ENCODE results near the gene ISG20.

ISG20 gene

DNA sequence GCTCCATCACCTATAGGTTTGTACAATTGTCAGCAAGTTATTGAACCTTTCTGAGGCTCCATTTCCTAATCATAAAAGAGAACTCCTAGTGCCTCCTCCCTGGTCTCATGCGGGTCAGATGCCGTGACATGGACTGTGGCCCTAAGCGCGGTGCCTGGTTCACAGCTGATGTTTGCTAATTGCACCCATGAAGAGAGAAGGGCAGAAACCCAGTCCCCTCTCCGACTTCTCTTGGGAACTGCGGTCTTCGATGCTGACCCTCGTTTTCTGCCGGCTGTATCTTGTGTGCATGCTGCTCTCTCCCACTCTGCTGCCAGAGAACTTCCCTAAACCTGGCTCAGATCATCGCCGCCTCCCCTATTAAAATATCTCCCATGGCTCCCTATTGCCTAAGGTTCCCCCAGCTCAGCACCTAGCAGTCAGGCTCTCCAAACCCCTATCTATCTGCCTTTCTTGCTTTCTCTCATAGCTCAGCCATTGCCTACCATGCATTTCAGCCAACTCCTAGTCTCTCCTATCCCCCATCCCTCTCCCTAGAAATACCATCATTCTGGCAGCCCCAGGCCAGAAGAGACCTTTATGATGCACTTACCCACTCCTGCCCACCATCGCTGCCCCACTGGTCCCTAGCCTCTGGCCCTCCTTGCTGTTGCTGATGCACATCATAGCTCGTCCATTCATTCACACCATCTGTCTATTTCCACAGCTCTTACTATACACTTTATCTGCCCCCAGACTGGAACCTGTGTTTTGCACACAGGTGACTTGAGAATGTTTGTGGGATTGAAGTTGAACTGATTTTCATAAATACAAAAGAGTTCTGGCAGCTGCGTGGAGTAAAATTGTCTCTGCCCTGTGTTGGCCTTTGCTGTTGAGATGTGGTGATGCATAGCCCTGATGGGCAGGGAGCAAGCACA, 6.6 kb downstream of the ISG20 start:
- H2AFZ ChIP-seq (ENCODE audit: low read depth, low read length): no peak overlapping the region
- 96% methylated on average over 13 of the region's 14 CpGs for WGBS

DNA sequence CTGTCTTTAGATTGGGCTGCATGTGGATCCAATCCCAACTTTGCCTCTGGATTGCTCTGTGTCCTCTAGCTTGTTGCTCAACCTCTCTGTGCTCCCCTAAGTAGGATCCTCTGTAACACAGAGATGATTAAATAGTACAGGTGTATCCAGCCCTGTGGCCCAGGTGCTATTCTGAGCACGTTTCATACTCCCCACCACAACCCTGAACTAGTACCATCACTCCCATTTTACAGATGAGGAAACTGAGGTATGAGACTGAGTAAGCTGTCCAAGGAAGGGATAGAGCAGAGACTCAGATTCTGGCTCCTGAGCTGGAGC, 7.2 kb downstream of the ISG20 start:
- no peak overlapping the region for H2AK5ac ChIP-seq (ENCODE audit: low read length, severe bottlenecking)
- H3K79me1 ChIP-seq (replicated peaks; ENCODE audit: low read length, poor library complexity, severe bottlenecking): no peaks in the 10 kb centered on the region
- H3K27ac ChIP-seq (ENCODE audit: low read length, poor library complexity, severe bottlenecking): no peak overlapping the region
- H3K23ac ChIP-seq (ENCODE audit: low read length in 2 of 2): no peak overlapping the region
- H3K4me1 ChIP-seq (ENCODE audit: control insufficient read depth, insufficient read depth, low read depth, low read length): peaks cover 9% of the 10 kb centered on the region
- H3K27me3 ChIP-seq (ENCODE audit: control insufficient read depth in 1 of 2, insufficient read depth in 1 of 2, low read length in 2 of 2): no peaks in the 10 kb centered on the region
- no peak overlapping the region for H3K18ac ChIP-seq (ENCODE audit: low read depth in 1 of 2, low read length in 2 of 2)
- H4K8ac ChIP-seq (ENCODE audit: low read length): no peak overlapping the region
- H3K4me3 ChIP-seq (ENCODE audit: insufficient read depth in 1 of 2, low read depth in 1 of 2, low read length in 2 of 2): no peak overlapping the region
- no peak overlapping the region for H3K4me2 ChIP-seq (ENCODE audit: low read length, poor library complexity, severe bottlenecking)
- H3K4ac ChIP-seq (ENCODE audit: low read depth in 1 of 2, low read length in 2 of 2): no peak overlapping the region
- H2BK15ac ChIP-seq (ENCODE audit: low read depth, poor library complexity, severe bottlenecking): peak overlapping the region; percentile 26
- H2BK5ac ChIP-seq (ENCODE audit: low read depth, low read length, poor library complexity, severe bottlenecking): no peak overlapping the region
- no peaks in the 10 kb centered on the region for H3K9me3 ChIP-seq (ENCODE audit: control insufficient read depth, low read length)
- no CpG with 5 or more reads among the region's 1 CpG for WGBS
- no peak overlapping the region for H2BK120ac ChIP-seq (ENCODE audit: low read depth, low read length)
- no peaks in the 10 kb centered on the region for H3K36me3 ChIP-seq (ENCODE audit: control insufficient read depth in 1 of 2, insufficient read depth in 2 of 2, low read depth in 1 of 2, low read length in 2 of 2)
- no peak for DNase-seq
- no peak overlapping the region for H2AFZ ChIP-seq (ENCODE audit: low read depth, low read length)
- no peak overlapping the region for H2BK12ac ChIP-seq (ENCODE audit: low read length in 2 of 2)
- no peak overlapping the region for H4K91ac ChIP-seq (ENCODE audit: low read length)
- H3K14ac ChIP-seq (ENCODE audit: low read length in 2 of 2): no peak overlapping the region
- no peak overlapping the region for H3K9ac ChIP-seq (ENCODE audit: low read length)

More for the DNA sequence above, 6.6 kb downstream of the ISG20 start:
- no peaks in the 10 kb centered on the region for H3K27me3 ChIP-seq (ENCODE audit: control insufficient read depth in 1 of 2, insufficient read depth in 1 of 2, low read length in 2 of 2)
- DNase-seq: no peak
- H3K18ac ChIP-seq (ENCODE audit: low read depth in 1 of 2, low read length in 2 of 2): no peak overlapping the region
- H4K8ac ChIP-seq (ENCODE audit: low read length): no peak overlapping the region
- no peak overlapping the region for H3K4me2 ChIP-seq (ENCODE audit: low read length, poor library complexity, severe bottlenecking)
- no peak overlapping the region for H2BK15ac ChIP-seq (ENCODE audit: low read depth, poor library complexity, severe bottlenecking)
- no peak overlapping the region for H2AK5ac ChIP-seq (ENCODE audit: low read length, severe bottlenecking)
- H3K9ac ChIP-seq (ENCODE audit: low read length): no peak overlapping the region
- no peak overlapping the region for H2BK120ac ChIP-seq (ENCODE audit: low read depth, low read length)
- no peak overlapping the region for H3K23ac ChIP-seq (ENCODE audit: low read length in 2 of 2)
- H3K27ac ChIP-seq (ENCODE audit: low read length, poor library complexity, severe bottlenecking): no peak overlapping the region
- H3K9me3 ChIP-seq (ENCODE audit: control insufficient read depth, low read length): no peaks in the 10 kb centered on the region
- no peak overlapping the region for H4K91ac ChIP-seq (ENCODE audit: low read length)
- H3K36me3 ChIP-seq (ENCODE audit: control insufficient read depth in 1 of 2, insufficient read depth in 2 of 2, low read depth in 1 of 2, low read length in 2 of 2): no peaks in the 10 kb centered on the region
- no peaks in the 10 kb centered on the region for H3K79me1 ChIP-seq (replicated peaks; ENCODE audit: low read length, poor library complexity, severe bottlenecking)
- no peak overlapping the region for H3K4me3 ChIP-seq (ENCODE audit: insufficient read depth in 1 of 2, low read depth in 1 of 2, low read length in 2 of 2)
- no peak overlapping the region for H2BK12ac ChIP-seq (ENCODE audit: low read length in 2 of 2)
- H3K4me1 ChIP-seq (ENCODE audit: control insufficient read depth, insufficient read depth, low read depth, low read length): peaks cover 9% of the 10 kb centered on the region
- H3K4ac ChIP-seq (ENCODE audit: low read depth in 1 of 2, low read length in 2 of 2): no peak overlapping the region
- H2BK5ac ChIP-seq (ENCODE audit: low read depth, low read length, poor library complexity, severe bottlenecking): no peak overlapping the region
- H3K14ac ChIP-seq (ENCODE audit: low read length in 2 of 2): no peak overlapping the region

- no peak overlapping the region for H3K4me2 ChIP-seq (ENCODE audit: low read length, poor library complexity, severe bottlenecking)
- H2AK5ac ChIP-seq (ENCODE audit: low read length, severe bottlenecking): no peak overlapping the region
- H4K8ac ChIP-seq (ENCODE audit: low read length): no peak overlapping the region
- H3K27me3 ChIP-seq (ENCODE audit: control insufficient read depth in 1 of 2, insufficient read depth in 1 of 2, low read length in 2 of 2): no peaks in the 10 kb centered on the region
- H3K18ac ChIP-seq (ENCODE audit: low read depth in 1 of 2, low read length in 2 of 2): no peak overlapping the region
- H2BK15ac ChIP-seq (ENCODE audit: low read depth, poor library complexity, severe bottlenecking): no peak overlapping the region
- H2BK120ac ChIP-seq (ENCODE audit: low read depth, low read length): no peak overlapping the region
- no peak overlapping the region for H3K4me3 ChIP-seq (ENCODE audit: insufficient read depth in 1 of 2, low read depth in 1 of 2, low read length in 2 of 2)
- no peak overlapping the region for H2BK12ac ChIP-seq (ENCODE audit: low read length in 2 of 2)
- DNase-seq: no peak
- H3K27ac ChIP-seq (ENCODE audit: low read length, poor library complexity, severe bottlenecking): no peak overlapping the region
- H3K9me3 ChIP-seq (ENCODE audit: control insufficient read depth, low read length): no peaks in the 10 kb centered on the region
- H3K9ac ChIP-seq (ENCODE audit: low read length): no peak overlapping the region
- H3K4me1 ChIP-seq (ENCODE audit: control insufficient read depth, insufficient read depth, low read depth, low read length): peaks cover 9% of the 10 kb centered on the region
- no peak overlapping the region for H2BK5ac ChIP-seq (ENCODE audit: low read depth, low read length, poor library complexity, severe bottlenecking)
- no peak overlapping the region for H4K91ac ChIP-seq (ENCODE audit: low read length)
- no peaks in the 10 kb centered on the region for H3K36me3 ChIP-seq (ENCODE audit: control insufficient read depth in 1 of 2, insufficient read depth in 2 of 2, low read depth in 1 of 2, low read length in 2 of 2)
- WGBS: 85% methylated on average over 4 of the region's 5 CpGs
- H2AFZ ChIP-seq (ENCODE audit: low read depth, low read length): no peak overlapping the region
- H3K79me1 ChIP-seq (replicated peaks; ENCODE audit: low read length, poor library complexity, severe bottlenecking): no peaks in the 10 kb centered on the region
- H3K23ac ChIP-seq (ENCODE audit: low read length in 2 of 2): no peak overlapping the region
- no peak overlapping the region for H3K14ac ChIP-seq (ENCODE audit: low read length in 2 of 2)
- H3K4ac ChIP-seq (ENCODE audit: low read depth in 1 of 2, low read length in 2 of 2): no peak overlapping the region
Observed at GRCh38 chr15:88646951-88647350, 8.1 kb downstream of the ISG20 start.

DNA sequence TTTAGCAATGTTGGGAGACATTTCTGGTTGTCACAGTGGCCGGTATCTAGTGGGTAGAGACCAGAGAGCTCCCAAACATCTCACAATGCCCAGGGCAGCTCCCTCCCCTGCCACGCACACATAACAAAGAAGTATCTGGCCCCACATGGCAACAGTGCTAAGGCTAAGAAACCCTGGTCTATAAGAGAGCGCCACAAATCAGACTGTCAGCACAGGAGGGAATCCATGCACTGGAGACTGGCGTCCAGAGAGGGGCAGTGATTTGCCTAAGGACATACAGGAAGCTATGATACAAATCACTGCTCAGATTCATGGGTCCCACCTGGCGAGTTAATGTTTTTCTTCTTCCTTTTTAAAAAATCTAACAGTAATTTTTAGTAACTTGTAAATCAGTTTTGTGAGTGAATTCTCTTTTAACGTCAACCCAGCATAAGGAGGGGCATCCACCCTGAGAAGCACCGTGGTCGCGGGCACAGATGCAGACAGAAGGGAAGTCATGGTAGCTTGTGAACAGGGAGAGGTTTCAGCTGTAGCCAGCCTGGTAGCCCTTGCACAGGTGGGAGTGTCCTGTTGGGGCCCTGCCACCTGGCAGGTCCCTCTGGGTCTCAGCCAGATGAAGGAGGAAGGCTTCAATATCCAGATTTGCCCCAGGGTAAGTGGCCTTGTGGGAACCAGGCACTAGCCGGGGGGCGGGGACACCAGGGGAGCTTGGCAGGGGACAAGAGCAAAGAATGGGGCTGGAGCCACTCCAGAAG, 8.7 kb downstream of the ISG20 start:
- peaks cover 10% of the 10 kb centered on the region for H3K4me1 ChIP-seq (ENCODE audit: control insufficient read depth, insufficient read depth, low read depth, low read length)
- H2AFZ ChIP-seq (ENCODE audit: low read depth, low read length): no peak overlapping the region
- H3K36me3 ChIP-seq (ENCODE audit: control insufficient read depth in 1 of 2, insufficient read depth in 2 of 2, low read depth in 1 of 2, low read length in 2 of 2): no peaks in the 10 kb centered on the region
- no peak overlapping the region for H3K23ac ChIP-seq (ENCODE audit: low read length in 2 of 2)
- H4K8ac ChIP-seq (ENCODE audit: low read length): no peak overlapping the region
- no peak overlapping the region for H2BK12ac ChIP-seq (ENCODE audit: low read length in 2 of 2)
- no peak overlapping the region for H2BK120ac ChIP-seq (ENCODE audit: low read depth, low read length)
- no peak overlapping the region for H3K4me3 ChIP-seq (ENCODE audit: insufficient read depth in 1 of 2, low read depth in 1 of 2, low read length in 2 of 2)
- no peak overlapping the region for H3K27ac ChIP-seq (ENCODE audit: low read length, poor library complexity, severe bottlenecking)
- H4K91ac ChIP-seq (ENCODE audit: low read length): no peak overlapping the region
- H2BK15ac ChIP-seq (ENCODE audit: low read depth, poor library complexity, severe bottlenecking): peak overlapping the region; percentile 23
- H2AK5ac ChIP-seq (ENCODE audit: low read length, severe bottlenecking): no peak overlapping the region
- WGBS: 92% methylated on average over 10 of the region's 11 CpGs
- H3K9ac ChIP-seq (ENCODE audit: low read length): no peak overlapping the region
- H3K4me2 ChIP-seq (ENCODE audit: low read length, poor library complexity, severe bottlenecking): no peak overlapping the region
- no peaks in the 10 kb centered on the region for H3K27me3 ChIP-seq (ENCODE audit: control insufficient read depth in 1 of 2, insufficient read depth in 1 of 2, low read length in 2 of 2)
- H3K79me1 ChIP-seq (replicated peaks; ENCODE audit: low read length, poor library complexity, severe bottlenecking): no peaks in the 10 kb centered on the region
- H3K4ac ChIP-seq (ENCODE audit: low read depth in 1 of 2, low read length in 2 of 2): no peak overlapping the region
- H2BK5ac ChIP-seq (ENCODE audit: low read depth, low read length, poor library complexity, severe bottlenecking): no peak overlapping the region
- no peak for DNase-seq
- H3K9me3 ChIP-seq (ENCODE audit: control insufficient read depth, low read length): no peaks in the 10 kb centered on the region
- H3K14ac ChIP-seq (ENCODE audit: low read length in 2 of 2): no peak overlapping the region
- no peak overlapping the region for H3K18ac ChIP-seq (ENCODE audit: low read depth in 1 of 2, low read length in 2 of 2)
